GM18951 (cell line): Measurements from ENCODE around the gene KRTAP3-3.

Source experiments
- POLR2A ChIP-seq: IDR thresholded peaks from 4 replicates; pipeline ENCODE4 v1.6.1; 2011; ENCODE audit warnings: mild to moderate bottlenecking; ENCODE audit not compliant: insufficient read length, insufficient read depth; ENCODE audit errors: extremely low read depth
- in situ Hi-C: fragments of 300-500 bp; cut with MboI; formaldehyde crosslinking; loops from one replicate; pipeline ENCODE4 v1.12.0; 2022; ENCODE audit warnings: low sequenced_read_pairs, mixed read lengths, inconsistent platforms; ENCODE audit not compliant: unreplicated experiment

Gene KRTAP3-3

DNA sequence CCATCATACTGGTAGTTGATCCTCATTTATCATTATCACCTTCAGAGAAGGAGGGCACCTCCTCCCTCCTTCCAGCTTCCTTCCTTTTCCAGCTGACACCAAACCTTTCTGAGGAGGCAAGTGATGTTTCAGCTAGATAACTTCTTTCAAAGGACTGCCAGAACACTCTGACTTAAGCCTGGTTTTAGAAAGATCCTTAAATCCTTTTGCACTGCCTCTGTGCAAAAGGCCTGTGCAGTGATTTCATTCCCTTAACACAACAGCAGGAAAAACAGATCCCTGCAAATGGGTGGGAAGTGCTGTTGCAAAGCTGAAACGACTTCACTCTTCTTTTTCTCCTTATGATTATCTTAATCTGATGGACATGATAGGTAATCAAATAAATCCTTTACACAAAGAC lies 49.4 kb downstream of the KRTAP3-3 start:
- no peak for TF ChIP-seq POLR2A
- in situ Hi-C loops = no loop called here
